ENCODE results near the gene LRRC8D.

DNA sequence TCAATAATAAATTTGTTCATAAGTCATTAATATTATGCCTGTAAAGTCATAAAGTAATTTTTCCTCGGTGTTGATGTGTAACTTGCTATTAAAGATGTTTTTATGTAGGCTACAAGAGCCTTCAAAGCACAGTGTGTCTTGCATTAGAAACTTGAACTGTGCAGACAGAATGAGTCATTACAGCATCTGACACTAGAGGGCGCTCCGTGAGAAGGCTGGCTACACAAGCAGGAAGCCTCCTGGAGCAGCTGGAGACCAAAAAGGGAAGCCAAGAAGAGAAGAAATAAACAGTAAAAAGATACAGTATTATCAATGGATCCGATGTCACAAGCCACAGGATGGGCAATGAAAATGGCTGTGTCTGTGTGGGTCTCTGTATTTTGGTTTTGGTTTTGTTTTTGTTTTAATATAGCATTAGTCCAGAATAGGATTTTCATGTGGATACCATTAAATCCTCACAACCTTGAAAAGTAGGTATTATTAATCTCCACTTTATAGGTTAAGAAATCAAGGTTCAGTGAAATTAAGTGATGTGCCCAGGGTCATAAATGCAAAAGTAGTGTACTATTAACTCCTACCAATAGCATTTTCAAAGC lies 16.1 kb upstream of the LRRC8D start:
- TF ChIP-seq, protein P1, sequence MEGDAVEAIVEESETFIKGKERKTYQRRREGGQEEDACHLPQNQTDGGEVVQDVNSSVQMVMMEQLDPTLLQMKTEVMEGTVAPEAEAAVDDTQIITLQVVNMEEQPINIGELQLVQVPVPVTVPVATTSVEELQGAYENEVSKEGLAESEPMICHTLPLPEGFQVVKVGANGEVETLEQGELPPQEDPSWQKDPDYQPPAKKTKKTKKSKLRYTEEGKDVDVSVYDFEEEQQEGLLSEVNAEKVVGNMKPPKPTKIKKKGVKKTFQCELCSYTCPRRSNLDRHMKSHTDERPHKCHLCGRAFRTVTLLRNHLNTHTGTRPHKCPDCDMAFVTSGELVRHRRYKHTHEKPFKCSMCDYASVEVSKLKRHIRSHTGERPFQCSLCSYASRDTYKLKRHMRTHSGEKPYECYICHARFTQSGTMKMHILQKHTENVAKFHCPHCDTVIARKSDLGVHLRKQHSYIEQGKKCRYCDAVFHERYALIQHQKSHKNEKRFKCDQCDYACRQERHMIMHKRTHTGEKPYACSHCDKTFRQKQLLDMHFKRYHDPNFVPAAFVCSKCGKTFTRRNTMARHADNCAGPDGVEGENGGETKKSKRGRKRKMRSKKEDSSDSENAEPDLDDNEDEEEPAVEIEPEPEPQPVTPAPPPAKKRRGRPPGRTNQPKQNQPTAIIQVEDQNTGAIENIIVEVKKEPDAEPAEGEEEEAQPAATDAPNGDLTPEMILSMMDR (IDR thresholded peaks at IDR 0.05) = peak; percentile 81 to 92 (median 89)
- no peak for TF ChIP-seq POLR2A (IDR thresholded peaks at IDR 0.05)

Measured in esophagus squamous epithelium (tissue), 4 donors.